ENCODE results near the gene SNX21. TPM values are rescaled to one million over a fixed set of nuclear protein-coding genes. Genes with fewer than 3 reads are reported as not detected.
A peak's percentile ranks its signal among the peaks of the same experiment; 100 is the strongest.

Gene SNX21
- total and polyA plus RNA-seq, 9 of the 15 experiments (the other 6 are each of a cell fraction or from before 2014, with no cell fraction given) = 0.10 to 1.2 (median 0.42) TPM

DNA sequence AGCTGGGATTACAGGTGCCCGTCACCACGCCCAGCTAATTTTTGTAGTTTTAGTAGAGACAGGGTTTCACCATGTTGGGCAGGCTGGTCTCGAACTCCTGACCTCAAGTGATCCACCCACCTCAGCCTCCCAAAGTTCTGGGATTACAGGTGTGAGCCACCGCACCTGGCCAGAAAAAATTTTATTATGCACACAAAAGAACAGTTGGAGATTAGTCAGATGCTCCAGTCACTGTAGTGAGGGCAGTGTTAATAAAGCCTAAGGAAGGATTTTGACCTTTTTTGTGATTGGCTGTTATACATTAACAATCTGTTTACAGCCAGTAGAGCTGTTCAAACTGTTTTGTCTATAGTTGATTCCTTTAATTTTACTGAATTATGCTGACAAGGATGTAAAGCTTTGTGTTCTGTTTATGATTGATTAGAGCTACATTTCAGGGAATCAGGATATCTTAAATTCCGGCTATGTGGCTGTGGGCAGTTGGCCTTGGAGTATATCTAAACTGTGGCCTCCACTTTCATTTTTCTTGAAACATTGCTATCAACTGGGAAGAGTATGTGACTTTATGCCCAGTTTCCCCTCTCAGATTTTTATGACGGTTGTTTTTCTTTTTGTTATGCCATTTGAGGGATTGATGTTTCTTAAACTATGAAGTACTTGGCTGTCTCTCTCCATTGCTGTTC is 33.7 kb downstream of the SNX21 start:
- H3K9ac ChIP-seq (ENCODE audit: insufficient read depth in 1 of 2, low read depth in 2 of 2, low read length in 2 of 2) = no peak overlapping the region
- no peak overlapping the region for H3K4me3 ChIP-seq
- no peak overlapping the region for H3K4me2 ChIP-seq (ENCODE audit: insufficient read depth, low read length)
- no peaks in the 10 kb centered on the region for H3K27me3 ChIP-seq (ENCODE audit: control insufficient read depth in 2 of 2, insufficient read depth in 2 of 2, low read length in 2 of 2)
- DNase-seq (ENCODE audit: extremely low read depth in 1 of 4, low spot score in 3 of 4) = no peak
- intact Hi-C loops (cut with micrococcal nuclease) = no loop called here
- TF ChIP-seq, protein P1, sequence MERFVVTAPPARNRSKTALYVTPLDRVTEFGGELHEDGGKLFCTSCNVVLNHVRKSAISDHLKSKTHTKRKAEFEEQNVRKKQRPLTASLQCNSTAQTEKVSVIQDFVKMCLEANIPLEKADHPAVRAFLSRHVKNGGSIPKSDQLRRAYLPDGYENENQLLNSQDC (CRISPR knock-in tag; IDR thresholded peaks at IDR 0.05) = no peak
- peak; percentile 49; the same call in 1 of the 2 replicates for TF ChIP-seq ZNF316 (IDR thresholded peaks at IDR 0.05)
- H2AFZ ChIP-seq (ENCODE audit: low read depth, low read length) = no peak overlapping the region
- H3K27ac ChIP-seq (ENCODE audit: extremely low read depth, low read depth, low read length) = no peak overlapping the region
- no TSS peak for BruUV-seq (replicated peaks)
- no peaks in the 10 kb centered on the region for H3K9me1 ChIP-seq (ENCODE audit: control insufficient read depth, insufficient read depth, low read length)
- 76% methylated on average over 6 of the region's 6 CpGs for WGBS (ENCODE audit: insufficient coverage, low coverage, missing lambda C conversion rate)
- no peaks in the 10 kb centered on the region for H3K79me2 ChIP-seq (ENCODE audit: control insufficient read depth, insufficient read depth, low read length)
- H3K4me1 ChIP-seq (replicated peaks in 1 of 2; ENCODE audit: control insufficient read depth in 2 of 2, insufficient read depth in 2 of 2, low read length in 2 of 2) = no peaks in the 10 kb centered on the region
- no peaks in the 10 kb centered on the region for H3K9me3 ChIP-seq (replicated peaks; ENCODE audit: control insufficient read depth, insufficient read depth, low read depth, low read length)
- no peak for FAIRE-seq
- no peak for ATAC-seq
- in situ Hi-C loops (cut with MboI) = no loop called here
- H3K36me3 ChIP-seq (ENCODE audit: control insufficient read depth, insufficient read depth, low read length) = no peaks in the 10 kb centered on the region
- CTCF ChIA-PET (ENCODE audit: low intra/inter-chr PET ratio) = no interaction called here
- POLR2A ChIA-PET = interaction anchor here (0.6 to 1.5 kb wide), 4 partner anchors 11 to 105 kb away, joined by 3 read pairs; partner anchors contain the start of gene ZSWIM1
- H4K20me1 ChIP-seq (replicated peaks; ENCODE audit: control insufficient read depth, insufficient read depth, low read length) = no peaks in the 10 kb centered on the region

DNA sequence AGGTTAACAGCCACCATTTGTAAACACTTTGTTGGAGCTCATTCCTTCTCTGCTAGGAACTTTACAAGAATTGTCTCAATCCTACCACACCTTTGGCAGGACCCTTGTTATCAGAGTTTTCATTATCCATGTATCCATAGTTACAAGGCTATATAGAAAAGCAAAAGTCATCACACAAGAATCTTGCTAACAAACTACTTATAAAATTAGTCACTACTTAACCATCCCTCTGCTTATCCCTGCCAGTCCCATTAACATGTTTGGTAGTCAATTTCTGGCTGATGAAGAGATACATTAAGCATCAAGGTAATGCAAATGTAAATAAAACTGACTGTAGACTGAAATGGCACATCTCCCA is 34.2 kb downstream of the SNX21 start:
- ChIA-PET POLR2A (interaction anchor here (0.6 to 1.5 kb wide), 4 partner anchors 10 to 105 kb away, joined by 3 read pairs; partner anchors contain the start of gene ZSWIM1), CTCF (ENCODE audit: low intra/inter-chr PET ratio) (no interaction called here)
- in situ Hi-C loops (cut with MboI) = no loop called here
- BruUV-seq (replicated peaks) = no TSS peak
- H3K9me1 ChIP-seq (ENCODE audit: control insufficient read depth, insufficient read depth, low read length) = no peaks in the 10 kb centered on the region
- H3K9me3 ChIP-seq (replicated peaks; ENCODE audit: control insufficient read depth, insufficient read depth, low read depth, low read length) = no peaks in the 10 kb centered on the region
- H3K27me3 ChIP-seq (ENCODE audit: control insufficient read depth in 2 of 2, insufficient read depth in 2 of 2, low read length in 2 of 2) = no peaks in the 10 kb centered on the region
- no peak overlapping the region for H3K4me2 ChIP-seq (ENCODE audit: insufficient read depth, low read length)
- no peak overlapping the region for H3K27ac ChIP-seq (ENCODE audit: extremely low read depth, low read depth, low read length)
- no peak overlapping the region for H3K4me3 ChIP-seq
- no peak for ATAC-seq
- H3K79me2 ChIP-seq (ENCODE audit: control insufficient read depth, insufficient read depth, low read length) = no peaks in the 10 kb centered on the region
- FAIRE-seq = peak; percentile 42
- H2AFZ ChIP-seq (ENCODE audit: low read depth, low read length) = no peak overlapping the region
- H3K36me3 ChIP-seq (ENCODE audit: control insufficient read depth, insufficient read depth, low read length) = no peaks in the 10 kb centered on the region; the same call in 2 of the 3 replicates
- no peaks in the 10 kb centered on the region for H4K20me1 ChIP-seq (replicated peaks; ENCODE audit: control insufficient read depth, insufficient read depth, low read length)
- no peak for DNase-seq (ENCODE audit: extremely low read depth in 1 of 4, low spot score in 3 of 4)
- no peaks in the 10 kb centered on the region; a peak in 1 of 5 replicates for H3K4me1 ChIP-seq (replicated peaks in 1 of 2; ENCODE audit: control insufficient read depth in 2 of 2, insufficient read depth in 2 of 2, low read length in 2 of 2)
- intact Hi-C loops (cut with micrococcal nuclease) = no loop called here
- no peak overlapping the region for H3K9ac ChIP-seq (ENCODE audit: insufficient read depth in 1 of 2, low read depth in 2 of 2, low read length in 2 of 2)
- TF ChIP-seq GATAD2A (IDR thresholded peaks at IDR 0.05) (no peak), BACH1 (tag; IDR thresholded peaks at IDR 0.05) (no peak), ZNF282 (CRISPR knock-in tag; IDR thresholded peaks at IDR 0.05) (no peak), YBX1 (IDR thresholded peaks at IDR 0.05) (no peak), ZSCAN32 (CRISPR knock-in tag; IDR thresholded peaks at IDR 0.05) (no peak), NR3C1 (CRISPR knock-in tag; IDR thresholded peaks at IDR 0.05) (no peak), STAT5B (CRISPR knock-in tag; IDR thresholded peaks at IDR 0.05) (no peak), CXXC5 (CRISPR knock-in tag; IDR thresholded peaks at IDR 0.05) (no peak)
- TF ChIP-seq, protein P2, sequence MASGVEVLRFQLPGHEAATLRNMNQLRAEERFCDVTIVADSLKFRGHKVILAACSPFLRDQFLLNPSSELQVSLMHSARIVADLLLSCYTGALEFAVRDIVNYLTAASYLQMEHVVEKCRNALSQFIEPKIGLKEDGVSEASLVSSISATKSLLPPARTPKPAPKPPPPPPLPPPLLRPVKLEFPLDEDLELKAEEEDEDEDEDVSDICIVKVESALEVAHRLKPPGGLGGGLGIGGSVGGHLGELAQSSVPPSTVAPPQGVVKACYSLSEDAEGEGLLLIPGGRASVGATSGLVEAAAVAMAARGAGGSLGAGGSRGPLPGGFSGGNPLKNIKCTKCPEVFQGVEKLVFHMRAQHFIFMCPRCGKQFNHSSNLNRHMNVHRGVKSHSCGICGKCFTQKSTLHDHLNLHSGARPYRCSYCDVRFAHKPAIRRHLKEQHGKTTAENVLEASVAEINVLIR (CRISPR knock-in tag; IDR thresholded peaks at IDR 0.05) = no peak
- TF ChIP-seq, protein P3, sequence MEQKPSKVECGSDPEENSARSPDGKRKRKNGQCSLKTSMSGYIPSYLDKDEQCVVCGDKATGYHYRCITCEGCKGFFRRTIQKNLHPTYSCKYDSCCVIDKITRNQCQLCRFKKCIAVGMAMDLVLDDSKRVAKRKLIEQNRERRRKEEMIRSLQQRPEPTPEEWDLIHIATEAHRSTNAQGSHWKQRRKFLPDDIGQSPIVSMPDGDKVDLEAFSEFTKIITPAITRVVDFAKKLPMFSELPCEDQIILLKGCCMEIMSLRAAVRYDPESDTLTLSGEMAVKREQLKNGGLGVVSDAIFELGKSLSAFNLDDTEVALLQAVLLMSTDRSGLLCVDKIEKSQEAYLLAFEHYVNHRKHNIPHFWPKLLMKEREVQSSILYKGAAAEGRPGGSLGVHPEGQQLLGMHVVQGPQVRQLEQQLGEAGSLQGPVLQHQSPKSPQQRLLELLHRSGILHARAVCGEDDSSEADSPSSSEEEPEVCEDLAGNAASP (IDR thresholded peaks at IDR 0.05) = no peak
- TF ChIP-seq, protein P4, sequence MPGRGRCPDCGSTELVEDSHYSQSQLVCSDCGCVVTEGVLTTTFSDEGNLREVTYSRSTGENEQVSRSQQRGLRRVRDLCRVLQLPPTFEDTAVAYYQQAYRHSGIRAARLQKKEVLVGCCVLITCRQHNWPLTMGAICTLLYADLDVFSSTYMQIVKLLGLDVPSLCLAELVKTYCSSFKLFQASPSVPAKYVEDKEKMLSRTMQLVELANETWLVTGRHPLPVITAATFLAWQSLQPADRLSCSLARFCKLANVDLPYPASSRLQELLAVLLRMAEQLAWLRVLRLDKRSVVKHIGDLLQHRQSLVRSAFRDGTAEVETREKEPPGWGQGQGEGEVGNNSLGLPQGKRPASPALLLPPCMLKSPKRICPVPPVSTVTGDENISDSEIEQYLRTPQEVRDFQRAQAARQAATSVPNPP (IDR thresholded peaks at IDR 0.05; ENCODE audit: borderline replicate concordance, insufficient read depth, insufficient read length) = no peak
